Measurements from ENCODE around the gene TMEM263. TPM values are rescaled to one million over a fixed set of nuclear protein-coding genes. Genes with fewer than 3 reads are reported as not detected.

Gene TMEM263
- total RNA-seq, 3 donors from 2014 or later (not counting 1 experiment from before 2014, with no cell fraction given), result 24.1 to 37.5 (median 34.4) TPM

DNA sequence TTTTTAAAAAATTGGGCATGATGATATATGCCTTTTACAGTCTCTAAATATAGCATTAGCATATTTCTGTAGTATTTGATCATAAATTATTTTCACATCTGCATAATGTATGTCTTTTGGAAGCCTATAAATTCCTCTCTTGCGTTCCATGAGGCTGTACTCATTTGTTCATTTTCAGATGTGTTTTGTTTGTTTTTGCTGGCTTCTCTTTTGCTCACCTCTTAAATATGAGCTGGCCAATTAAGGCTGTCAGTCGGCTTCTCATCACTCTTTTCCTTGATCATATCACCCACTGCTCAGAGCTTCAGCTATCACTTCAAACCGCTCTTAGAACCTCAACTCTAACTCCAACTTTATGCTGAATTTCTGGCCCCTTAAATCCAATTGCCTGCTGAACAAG is 6.6 kb downstream of the TMEM263 start:
- no peak overlapping the region for H3K4me3 ChIP-seq (ENCODE audit: low read length)
- Mint-ChIP-seq H3K36me3 (peaks cover 12% of the 10 kb centered on the region), H3K27ac (no peak overlapping the region), H3K4me3 (no peak overlapping the region), H3K9me3 (no peaks in the 10 kb centered on the region), H3K27me3 (ENCODE audit: low read depth in 2 of 2) (no peaks in the 10 kb centered on the region), H3K4me1 (peaks cover 19 to 26% of the 10 kb centered on the region in 2 donors)
- TF ChIP-seq, protein P1, sequence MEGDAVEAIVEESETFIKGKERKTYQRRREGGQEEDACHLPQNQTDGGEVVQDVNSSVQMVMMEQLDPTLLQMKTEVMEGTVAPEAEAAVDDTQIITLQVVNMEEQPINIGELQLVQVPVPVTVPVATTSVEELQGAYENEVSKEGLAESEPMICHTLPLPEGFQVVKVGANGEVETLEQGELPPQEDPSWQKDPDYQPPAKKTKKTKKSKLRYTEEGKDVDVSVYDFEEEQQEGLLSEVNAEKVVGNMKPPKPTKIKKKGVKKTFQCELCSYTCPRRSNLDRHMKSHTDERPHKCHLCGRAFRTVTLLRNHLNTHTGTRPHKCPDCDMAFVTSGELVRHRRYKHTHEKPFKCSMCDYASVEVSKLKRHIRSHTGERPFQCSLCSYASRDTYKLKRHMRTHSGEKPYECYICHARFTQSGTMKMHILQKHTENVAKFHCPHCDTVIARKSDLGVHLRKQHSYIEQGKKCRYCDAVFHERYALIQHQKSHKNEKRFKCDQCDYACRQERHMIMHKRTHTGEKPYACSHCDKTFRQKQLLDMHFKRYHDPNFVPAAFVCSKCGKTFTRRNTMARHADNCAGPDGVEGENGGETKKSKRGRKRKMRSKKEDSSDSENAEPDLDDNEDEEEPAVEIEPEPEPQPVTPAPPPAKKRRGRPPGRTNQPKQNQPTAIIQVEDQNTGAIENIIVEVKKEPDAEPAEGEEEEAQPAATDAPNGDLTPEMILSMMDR (IDR thresholded peaks at IDR 0.05), result no peak
- DNase-seq (no peak), ATAC-seq (no peak)
- intact Hi-C loops (cut with micrococcal nuclease), result no loop called here
- H3K36me3 ChIP-seq (ENCODE audit: control insufficient read depth, insufficient read depth, low read length), result peaks cover 5% of the 10 kb centered on the region
- WGBS (ENCODE audit: insufficient coverage), result 88% methylated on average over 3 of the region's 3 CpGs
- no peaks in the 10 kb centered on the region for H3K27me3 ChIP-seq (ENCODE audit: control insufficient read depth, insufficient read depth, low read length)
- H3K9me3 ChIP-seq (ENCODE audit: control insufficient read depth, insufficient read depth, low read length), result no peaks in the 10 kb centered on the region
- no peaks in the 10 kb centered on the region for H3K4me1 ChIP-seq (ENCODE audit: control insufficient read depth, insufficient read depth, low read length)
- no peak overlapping the region for H3K27ac ChIP-seq (ENCODE audit: low read length)

DNA sequence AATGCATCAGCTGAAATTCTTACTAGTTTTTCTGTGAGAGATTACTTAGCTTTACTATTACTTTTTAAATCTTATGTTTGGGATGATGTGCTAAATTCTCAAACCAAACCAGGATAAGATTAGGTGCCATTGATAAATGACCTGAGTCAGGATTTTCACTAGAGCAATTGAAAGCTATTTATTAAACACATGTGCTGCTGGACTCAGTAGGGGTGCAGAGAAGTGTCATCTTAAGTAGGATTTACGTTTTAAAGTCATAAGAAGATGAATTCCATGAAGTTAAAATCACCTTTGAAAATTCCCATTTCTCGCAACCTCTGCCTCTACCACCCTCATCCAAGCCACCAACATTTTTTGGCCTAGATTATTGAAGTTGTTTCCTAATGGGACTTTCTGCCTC is 8.8 kb downstream of the TMEM263 start:
- Histone ChIP-seq H3K4me1 (ENCODE audit: control insufficient read depth, insufficient read depth, low read length) (no peaks in the 10 kb centered on the region), H3K27ac (ENCODE audit: low read length) (no peak overlapping the region), H3K9me3 (ENCODE audit: control insufficient read depth, insufficient read depth, low read length) (no peaks in the 10 kb centered on the region), H3K27me3 (ENCODE audit: control insufficient read depth, insufficient read depth, low read length) (no peaks in the 10 kb centered on the region), H3K4me3 (ENCODE audit: low read length) (no peak overlapping the region), H3K36me3 (ENCODE audit: control insufficient read depth, insufficient read depth, low read length) (peaks cover 16% of the 10 kb centered on the region)
- no peaks in the 10 kb centered on the region for H3K9me3 Mint-ChIP-seq
- ATAC-seq, result no peak
- intact Hi-C loops (cut with micrococcal nuclease), result no loop called here
- peaks cover 11 to 18% of the 10 kb centered on the region in 2 donors for H3K4me1 Mint-ChIP-seq
- 100% methylated on average over 1 of the region's 2 CpGs for WGBS (ENCODE audit: insufficient coverage)
- H3K27me3 Mint-ChIP-seq (ENCODE audit: low read depth in 2 of 2), result no peaks in the 10 kb centered on the region
- H3K36me3 Mint-ChIP-seq, result peaks cover 20% of the 10 kb centered on the region
- no peak overlapping the region for H3K4me3 Mint-ChIP-seq
- DNase-seq, result no peak
- no peak overlapping the region for H3K27ac Mint-ChIP-seq
- TF ChIP-seq, protein P1 (IDR thresholded peaks at IDR 0.05), result no peak

DNA sequence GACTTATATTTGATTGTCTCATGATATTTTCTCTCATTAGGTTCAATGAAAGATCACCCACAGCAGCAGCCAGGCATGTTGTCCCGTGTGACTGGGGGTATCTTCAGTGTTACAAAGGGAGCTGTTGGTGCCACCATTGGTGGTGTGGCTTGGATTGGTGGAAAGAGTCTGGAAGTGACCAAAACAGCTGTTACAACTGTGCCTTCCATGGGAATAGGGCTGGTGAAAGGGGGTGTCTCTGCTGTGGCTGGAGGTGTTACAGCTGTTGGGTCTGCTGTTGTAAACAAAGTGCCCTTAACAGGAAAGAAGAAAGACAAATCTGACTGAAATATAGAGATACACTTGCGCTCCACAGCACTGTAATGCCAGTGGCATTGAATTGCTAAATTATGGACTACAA is 15.4 kb downstream of the TMEM263 start:
- DNase-seq (no peak), ATAC-seq (no peak)
- Histone ChIP-seq H3K27ac (ENCODE audit: low read length) (no peak overlapping the region), H3K27me3 (ENCODE audit: control insufficient read depth, insufficient read depth, low read length) (no peaks in the 10 kb centered on the region), H3K36me3 (ENCODE audit: control insufficient read depth, insufficient read depth, low read length) (peaks cover 36% of the 10 kb centered on the region), H3K4me3 (ENCODE audit: low read length) (no peak overlapping the region), H3K4me1 (ENCODE audit: control insufficient read depth, insufficient read depth, low read length) (no peaks in the 10 kb centered on the region), H3K9me3 (ENCODE audit: control insufficient read depth, insufficient read depth, low read length) (no peaks in the 10 kb centered on the region)
- H3K27ac Mint-ChIP-seq, result peak overlapping the region; percentile 27 to 72
- H3K4me1 Mint-ChIP-seq, result peaks cover 15 to 18% of the 10 kb centered on the region in 2 donors
- peaks cover 22% of the 10 kb centered on the region for H3K36me3 Mint-ChIP-seq
- WGBS (ENCODE audit: insufficient coverage), result 98% methylated on average over 2 of the region's 2 CpGs
- H3K27me3 Mint-ChIP-seq (ENCODE audit: low read depth in 2 of 2), result no peaks in the 10 kb centered on the region
- H3K9me3 Mint-ChIP-seq, result no peaks in the 10 kb centered on the region
- TF ChIP-seq, protein P1 (IDR thresholded peaks at IDR 0.05), result no peak
- H3K4me3 Mint-ChIP-seq, result no peak overlapping the region
- intact Hi-C loops (cut with micrococcal nuclease), result no loop called here

DNA sequence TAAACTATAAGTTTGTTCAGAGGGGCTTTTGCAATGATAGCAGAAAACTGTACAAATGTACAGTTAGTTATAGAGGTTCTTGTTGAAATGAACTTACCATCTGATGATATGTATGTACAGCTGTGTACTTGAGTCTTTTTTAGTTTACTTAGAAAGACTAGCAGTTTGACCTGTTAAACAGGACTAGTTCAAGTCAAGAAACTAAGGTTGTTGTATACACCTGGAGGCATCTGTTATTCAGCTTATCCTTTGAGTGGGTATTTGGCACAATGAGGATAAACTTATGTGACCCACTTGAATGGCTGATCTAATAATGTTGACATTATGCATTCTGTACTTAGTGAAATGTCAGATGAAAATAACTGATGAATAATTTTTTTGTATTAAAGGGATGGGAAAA is 17.8 kb downstream of the TMEM263 start:
- Mint-ChIP-seq H3K4me1 (peaks cover 12 to 20% of the 10 kb centered on the region in 2 donors), H3K36me3 (peaks cover 11% of the 10 kb centered on the region), H3K27me3 (ENCODE audit: low read depth in 2 of 2) (no peaks in the 10 kb centered on the region), H3K4me3 (no peak overlapping the region), H3K27ac (peak overlapping the region in 1 of 2 donors; percentile 48), H3K9me3 (no peaks in the 10 kb centered on the region)
- TF ChIP-seq, protein P1 (IDR thresholded peaks at IDR 0.05), result no peak
- Histone ChIP-seq H3K27ac (ENCODE audit: low read length) (no peak overlapping the region), H3K9me3 (ENCODE audit: control insufficient read depth, insufficient read depth, low read length) (no peaks in the 10 kb centered on the region), H3K27me3 (ENCODE audit: control insufficient read depth, insufficient read depth, low read length) (no peaks in the 10 kb centered on the region), H3K36me3 (ENCODE audit: control insufficient read depth, insufficient read depth, low read length) (peaks cover 30% of the 10 kb centered on the region), H3K4me1 (ENCODE audit: control insufficient read depth, insufficient read depth, low read length) (no peaks in the 10 kb centered on the region), H3K4me3 (ENCODE audit: low read length) (no peak overlapping the region)
- intact Hi-C loops (cut with micrococcal nuclease), result no loop called here
- DNase-seq (no peak), ATAC-seq (no peak)

Measured in natural killer cell (primary cell).